Neural cell (in vitro differentiated cells): ENCODE data around the gene MPZL1. TPM values are rescaled to one million over a fixed set of nuclear protein-coding genes. Genes with fewer than 3 reads are reported as not detected.
A peak's percentile ranks its signal among the peaks of the same experiment; 100 is the strongest.

Experiments used
- H2AFZ ChIP-seq: fragments of 200-600, 300-800 bp; sonication (generic), shearing (Covaris generic); 2 replicates; pipeline ENCODE4 v1.6.0; 2014; ENCODE audit warnings: low read depth, mild to moderate bottlenecking, antibody characterized with exemption, low read length, moderate library complexity
- H3F3A ChIP-seq: fragments of 200-600 bp; shearing (Covaris generic); 2 replicates; pipeline ENCODE4 v1.6.1; 2016; ENCODE audit warnings: mild to moderate bottlenecking, moderate library complexity, mixed read lengths, antibody characterized with exemption, low read length; ENCODE audit not compliant: insufficient read depth, poor library complexity, severe bottlenecking
- H3K27ac ChIP-seq: fragments of 200-600, 300-800 bp; sonication (generic), shearing (Covaris generic); 2 replicates; pipeline ENCODE4 v1.5.1; 2014; ENCODE audit warnings: mild to moderate bottlenecking, low read length, moderate library complexity
- H3K27me3 ChIP-seq: fragments of 300-800, 200-600 bp; sonication (generic), shearing (Covaris generic); 2 replicates; pipeline ENCODE4 v1.6.0; 2014; ENCODE audit warnings: mild to moderate bottlenecking, low read depth, low read length, moderate library complexity; ENCODE audit not compliant: insufficient read depth
- H3K36me3 ChIP-seq: fragments of 300-800, 200-600 bp; sonication (generic), shearing (Covaris generic); 2 replicates; pipeline ENCODE4 v1.5.1; 2014; ENCODE audit warnings: mild to moderate bottlenecking, antibody characterized with exemption, low read length, moderate library complexity; ENCODE audit not compliant: insufficient read depth
- H3K4me2 ChIP-seq: fragments of 300-800, 200-600 bp; sonication (generic), shearing (Covaris generic); 2 replicates; pipeline ENCODE4 v1.6.0; 2014; ENCODE audit warnings: mild to moderate bottlenecking, low read length
- H3K4me3 ChIP-seq: fragments of 300-800, 200-600 bp; sonication (generic), shearing (Covaris generic); 2 replicates; pipeline ENCODE4 v1.5.1; 2014; ENCODE audit warnings: mild to moderate bottlenecking, low read length, moderate library complexity
- H3K79me2 ChIP-seq: fragments of 200-600 bp; shearing (Covaris generic); replicated peaks from 2 replicates; pipeline ENCODE4 v1.6.0; 2014; ENCODE audit warnings: mild to moderate bottlenecking, low read length, moderate library complexity; ENCODE audit not compliant: insufficient read depth
- H3K9ac ChIP-seq: fragments of 300-800, 200-600 bp; sonication (generic), shearing (Covaris generic); 2 replicates; pipeline ENCODE4 v1.6.1; 2016; ENCODE audit warnings: mild to moderate bottlenecking, low read length, mixed read lengths
- H3K9me2 ChIP-seq: fragments of 200-600 bp; shearing (Covaris generic); 2 replicates; pipeline ENCODE4 v1.6.1; 2016; ENCODE audit warnings: mild to moderate bottlenecking, low read length, mixed read lengths; ENCODE audit not compliant: insufficient read depth
- H3K9me3 ChIP-seq: fragments of 200-600, 300-800 bp; sonication (generic), shearing (Covaris generic); 2 replicates; pipeline ENCODE4 v1.6.1; 2016; ENCODE audit warnings: mild to moderate bottlenecking, mixed run types, low read length, moderate library complexity, mixed read lengths
- H4K20me1 ChIP-seq: fragments of 200-600 bp; shearing (Covaris generic); 2 replicates; pipeline ENCODE4 v1.6.1; 2016; ENCODE audit warnings: mild to moderate bottlenecking, mixed run types; ENCODE audit not compliant: insufficient read depth
- EP300 ChIP-seq: fragments of 450-650 bp; conservative IDR thresholded peaks from 2 replicates; pipeline ENCODE4 v1.6.1; 2014; ENCODE audit warnings: antibody characterized with exemption, mild to moderate bottlenecking, moderate library complexity; ENCODE audit not compliant: poor library complexity, severe bottlenecking
- EZH2 ChIP-seq: fragments of 200-600, 300-800 bp; shearing (Covaris generic), sonication (generic); IDR thresholded peaks from 2 replicates; pipeline ENCODE4 v1.6.1; 2014; ENCODE audit warnings: antibody characterized with exemption, low read length, borderline replicate concordance, mild to moderate bottlenecking; ENCODE audit not compliant: insufficient read depth, poor library complexity, severe bottlenecking
- MXI1 ChIP-seq: fragments of 450-650 bp; conservative IDR thresholded peaks from 2 replicates; pipeline ENCODE4 v1.6.1; 2014; ENCODE audit warnings: antibody characterized with exemption, mild to moderate bottlenecking; ENCODE audit not compliant: poor library complexity, severe bottlenecking
- POLR2AphosphoS5 ChIP-seq: IDR thresholded peaks from 2 replicates; pipeline ENCODE4 v1.6.1; 2012
- RAD21 ChIP-seq: fragments of 450-650 bp; conservative IDR thresholded peaks from 2 replicates; pipeline ENCODE4 v1.6.1; 2014; ENCODE audit warnings: antibody characterized with exemption, mild to moderate bottlenecking, moderate library complexity
- REST ChIP-seq: IDR thresholded peaks from 2 replicates; pipeline ENCODE4 v1.6.1; 2012; ENCODE audit warnings: borderline replicate concordance
- SMC3 ChIP-seq: fragments of 450-650 bp; conservative IDR thresholded peaks from 2 replicates; pipeline ENCODE4 v1.6.1; 2014; ENCODE audit warnings: antibody characterized with exemption, mild to moderate bottlenecking, moderate library complexity; ENCODE audit not compliant: poor library complexity
- polyA plus RNA-seq: library from polyadenylated mRNA; depleted of rRNA; stranded (reverse); fragments of >200 nt; gene quantifications from 2 replicates; pipeline ENCODE4 v1.2.3, GENCODE V29; 2014

The MPZL1 gene
- polyA plus RNA-seq, 1 donor from 2014 or later, result 167 TPM

DNA sequence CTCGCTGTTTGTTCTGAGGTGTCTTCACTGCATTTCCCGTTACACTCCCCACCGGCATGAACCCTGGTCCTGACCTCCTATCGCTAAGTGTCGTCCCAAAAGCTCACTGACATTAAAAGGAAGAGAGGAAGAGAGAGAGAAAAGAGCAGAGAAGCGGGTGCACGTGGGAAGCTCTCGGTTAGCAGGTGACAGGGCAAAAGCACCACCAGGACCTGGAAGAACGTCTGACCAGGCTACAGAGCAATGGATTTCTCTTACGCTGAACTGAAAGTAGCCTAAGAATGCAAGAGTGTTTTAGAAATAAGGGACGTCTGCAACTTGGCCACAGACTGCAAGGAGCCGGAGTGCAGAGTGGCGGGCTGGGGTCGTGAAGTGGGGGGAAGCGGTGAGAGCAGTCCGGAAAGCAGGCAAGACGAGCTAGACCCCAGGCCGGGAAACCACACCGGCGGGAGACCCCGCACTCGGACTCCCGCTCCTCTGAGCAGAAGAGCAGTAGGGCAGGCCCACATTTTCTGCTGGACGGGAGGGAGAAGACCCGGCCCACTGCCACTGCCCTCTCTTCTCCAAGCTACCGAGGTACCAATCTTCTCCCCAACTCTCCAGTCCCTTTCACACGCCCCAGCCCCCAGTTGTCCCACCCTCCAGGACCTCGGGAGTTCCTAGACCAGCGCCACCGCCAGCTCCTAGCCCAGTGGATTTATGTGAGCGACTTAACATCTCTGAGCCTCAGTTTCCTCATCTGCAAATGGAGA, 8.3 kb upstream of the MPZL1 start:
- H3K9me2 ChIP-seq, result no peaks in the 10 kb centered on the region
- H3K27me3 ChIP-seq, result peaks cover 4% of the 10 kb centered on the region
- H3K4me3 ChIP-seq, result peak overlapping the region; percentile 94
- H3K9ac ChIP-seq, result peak overlapping the region; percentile 66
- H3K27ac ChIP-seq, result no peak overlapping the region
- no peaks in the 10 kb centered on the region for H4K20me1 ChIP-seq
- H3K36me3 ChIP-seq, result no peaks in the 10 kb centered on the region
- no peaks in the 10 kb centered on the region for H3K79me2 ChIP-seq
- no peak overlapping the region for H2AFZ ChIP-seq
- H3K9me3 ChIP-seq, result no peaks in the 10 kb centered on the region
- H3F3A ChIP-seq, result peaks cover 5% of the 10 kb centered on the region
- H3K4me2 ChIP-seq, result peak overlapping the region; percentile 30
- no peak for TF ChIP-seq REST
- TF ChIP-seq MXI1, result peak; percentile 38

DNA sequence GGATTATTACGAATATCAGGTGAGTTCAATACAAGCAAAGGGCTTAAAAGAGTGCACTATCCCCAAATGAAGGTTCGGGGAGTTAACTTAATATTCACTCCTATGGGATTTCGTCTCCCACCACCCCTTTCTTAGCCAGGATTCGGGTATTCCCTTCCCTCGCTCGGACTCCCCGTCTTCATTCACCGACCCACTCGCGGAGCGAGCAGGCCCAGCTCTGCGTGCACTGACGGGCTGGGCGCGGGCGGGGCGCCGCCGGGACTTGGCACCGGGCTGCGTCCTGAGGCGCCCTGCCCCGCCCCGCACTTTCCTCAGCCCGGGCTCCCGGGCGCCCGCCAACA, 7.7 kb upstream of the MPZL1 start:
- Histone ChIP-seq H3K79me2 (no peaks in the 10 kb centered on the region), H3K4me3 (peak overlapping the region; percentile 94), H3K9me2 (no peaks in the 10 kb centered on the region), H3K36me3 (no peaks in the 10 kb centered on the region), H3K9ac (peak overlapping the region; percentile 66), H2AFZ (no peak overlapping the region), H3K27ac (no peak overlapping the region), H3K4me2 (peak overlapping the region; percentile 30), H3K27me3 (peaks cover 4% of the 10 kb centered on the region), H3K9me3 (no peaks in the 10 kb centered on the region), H3F3A (peaks cover 5% of the 10 kb centered on the region), H4K20me1 (no peaks in the 10 kb centered on the region)
- TF ChIP-seq POLR2AphosphoS5, result no peak

DNA sequence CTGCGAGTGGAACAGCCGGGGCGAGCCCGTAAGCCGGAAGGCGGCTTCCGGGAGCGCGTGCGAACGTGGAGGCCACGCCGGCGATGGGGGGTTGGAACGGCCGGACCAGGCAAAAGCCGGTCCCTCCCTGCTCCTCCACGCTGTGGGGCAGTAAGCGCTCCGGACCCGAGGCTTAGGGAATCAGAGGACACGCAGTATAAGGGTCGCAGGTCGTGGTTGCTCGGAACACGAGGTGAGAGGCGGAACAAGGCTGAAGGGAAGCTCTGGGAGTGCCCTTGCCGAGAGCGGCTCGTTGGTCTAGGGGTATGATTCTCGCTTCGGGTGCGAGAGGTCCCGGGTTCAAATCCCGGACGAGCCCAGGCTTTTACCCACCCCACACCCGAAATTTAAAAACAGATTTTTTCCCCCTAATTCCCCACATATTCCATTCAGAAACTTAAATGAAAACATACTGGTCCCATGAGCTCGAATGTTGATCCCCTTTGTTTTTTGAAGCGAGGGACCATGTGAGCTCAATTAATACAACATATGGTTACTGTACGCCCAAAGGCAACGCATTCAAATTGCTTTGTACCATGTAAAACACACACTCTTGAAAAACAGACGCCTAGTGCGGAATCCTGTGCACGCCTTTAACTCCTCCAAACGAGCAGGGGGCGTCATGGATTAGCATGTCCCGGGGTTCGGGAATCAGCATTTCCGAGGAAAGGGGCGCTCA, 7.2 kb upstream of the MPZL1 start:
- no peak for TF ChIP-seq EZH2
- TF ChIP-seq SMC3, result peak; percentile 38
- TF ChIP-seq RAD21, result no peak
- TF ChIP-seq POLR2AphosphoS5, result no peak
- TF ChIP-seq MXI1, result peak; percentile 97
- TF ChIP-seq EP300, result peak; percentile 51
- peaks cover 4% of the 10 kb centered on the region for H3K27me3 ChIP-seq
- peak overlapping the region; percentile 94 for H3K4me3 ChIP-seq
- no peaks in the 10 kb centered on the region for H3K9me3 ChIP-seq
- H2AFZ ChIP-seq, result no peak overlapping the region
- H3K9me2 ChIP-seq, result no peaks in the 10 kb centered on the region
- peak overlapping the region; percentile 39 for H3K27ac ChIP-seq
- H3K4me2 ChIP-seq, result peak overlapping the region; percentile 28
- peak overlapping the region; percentile 66 for H3K9ac ChIP-seq
- H3K36me3 ChIP-seq, result no peaks in the 10 kb centered on the region
- peaks cover 5% of the 10 kb centered on the region for H3F3A ChIP-seq
- H3K79me2 ChIP-seq, result no peaks in the 10 kb centered on the region
- no peaks in the 10 kb centered on the region for H4K20me1 ChIP-seq
